HG03045 (cell line): ENCODE data around the gene PSMB7.

Experiments
- ATAC-seq: cut with Tn5 transposase; IDR thresholded peaks from one replicate; pipeline ENCODE4 v1.9.1; 2021; ENCODE audit warnings: mild to moderate bottlenecking, moderate library complexity; ENCODE audit not compliant: unreplicated experiment

PSMB7 gene

GRCh38 chr9:124384846-124385245 is 30.4 kb downstream of the PSMB7 start:
- no peak for ATAC-seq

GRCh38 chr9:124384210-124384609 is 31.0 kb downstream of the PSMB7 start:
- no peak for ATAC-seq

- no peak for ATAC-seq
Measured at GRCh38 chr9:124381170-124381945, 33.9 kb downstream of the PSMB7 start.

- no peak for ATAC-seq
Measured at GRCh38 chr9:124377551-124378406, 37.5 kb downstream of the PSMB7 start.

- ATAC-seq: no peak
Measured at GRCh38 chr9:124376329-124376728, 38.9 kb downstream of the PSMB7 start.

- ATAC-seq: no peak
Measured at GRCh38 chr9:124375726-124376125, 39.5 kb downstream of the PSMB7 start.

GRCh38 chr9:124373851-124374250 is 41.4 kb downstream of the PSMB7 start:
- no peak for ATAC-seq

GRCh38 chr9:124373386-124373785 is 41.9 kb downstream of the PSMB7 start:
- no peak for ATAC-seq

- ATAC-seq: no peak
Measured at GRCh38 chr9:124372038-124372437, 43.2 kb downstream of the PSMB7 start.

GRCh38 chr9:124370896-124371582 is 44.2 kb downstream of the PSMB7 start:
- no peak for ATAC-seq

- no peak for ATAC-seq
Measured at GRCh38 chr9:124369231-124369797, 45.9 kb downstream of the PSMB7 start.

- no peak for ATAC-seq
Measured at GRCh38 chr9:124368692-124369091, 46.5 kb downstream of the PSMB7 start.

- no peak for ATAC-seq
Measured at GRCh38 chr9:124366476-124367220, 48.6 kb downstream of the PSMB7 start.

GRCh38 chr9:124365036-124365435 is 50.2 kb downstream of the PSMB7 start:
- ATAC-seq: no peak

GRCh38 chr9:124364141-124364540 is 51.1 kb downstream of the PSMB7 start:
- no peak for ATAC-seq

GRCh38 chr9:124363326-124364096 is 51.7 kb downstream of the PSMB7 start:
- no peak for ATAC-seq

- ATAC-seq: no peak
Measured at GRCh38 chr9:124361128-124361527, 54.1 kb downstream of the PSMB7 start.

GRCh38 chr9:124359855-124360678 is 55.2 kb downstream of the PSMB7 start:
- no peak for ATAC-seq

- no peak for ATAC-seq
Measured at GRCh38 chr9:124359426-124359825, 55.8 kb downstream of the PSMB7 start.
